SU-DHL-6 (cell line): ENCODE results near the gene LHX2.

Source experiments
- H2AFZ ChIP-seq: fragments of 200-600 bp; sonication (generic); 2 replicates; pipeline ENCODE4 v1.6.1; 2014; ENCODE audit warnings: low read depth, mild to moderate bottlenecking, moderate library complexity, mixed read lengths, antibody characterized with exemption, low read length; ENCODE audit not compliant: severe bottlenecking
- H3F3A ChIP-seq: fragments of 200-600 bp; shearing (Covaris generic); 2 replicates; pipeline ENCODE4 v1.6.0; 2016; ENCODE audit warnings: antibody characterized with exemption, mild to moderate bottlenecking; ENCODE audit not compliant: insufficient read depth
- H3K27ac ChIP-seq: fragments of 200-600 bp; sonication (generic); 2 replicates; pipeline ENCODE4 v1.5.1; 2016; ENCODE audit warnings: low read depth, mild to moderate bottlenecking, low read length, moderate library complexity, mixed read lengths
- H3K27me3 ChIP-seq: fragments of 200-600 bp; sonication (generic), shearing (Covaris generic); 2 replicates; pipeline ENCODE4 v1.6.0; 2014; ENCODE audit warnings: mild to moderate bottlenecking, low read length
- H3K36me3 ChIP-seq: fragments of 200-600 bp; sonication (generic); 2 replicates; pipeline ENCODE4 v1.6.1; 2014; ENCODE audit warnings: mild to moderate bottlenecking, low read length, mixed read lengths
- H3K4me2 ChIP-seq: fragments of 300-600, 200-600 bp; shearing (Covaris generic), sonication (generic); 2 replicates; pipeline ENCODE4 v1.6.0; 2014; ENCODE audit warnings: low read length, low read depth, mild to moderate bottlenecking; ENCODE audit not compliant: poor library complexity, severe bottlenecking
- H3K4me3 ChIP-seq: fragments of 200-600 bp; sonication (generic); 2 replicates; pipeline ENCODE4 v1.5.1; 2014; ENCODE audit warnings: antibody characterized with exemption, low read length, mild to moderate bottlenecking, mixed read lengths; ENCODE audit not compliant: insufficient read depth, poor library complexity, severe bottlenecking
- H3K79me2 ChIP-seq: fragments of 200-600 bp; sonication (generic); 2 replicates; pipeline ENCODE4 v1.6.1; 2014; ENCODE audit warnings: mild to moderate bottlenecking, low read length, moderate library complexity; ENCODE audit not compliant: insufficient read depth
- H3K9ac ChIP-seq: fragments of 200-600 bp; sonication (generic); 2 replicates; pipeline ENCODE4 v1.7.0; 2014; ENCODE audit warnings: mild to moderate bottlenecking, low read length
- H3K9me2 ChIP-seq: fragments of 200-600 bp; sonication (generic); replicated peaks from 2 replicates; pipeline ENCODE4 v1.6.1; 2014; ENCODE audit warnings: low read length; ENCODE audit not compliant: insufficient read depth
- H3K9me3 ChIP-seq: fragments of 200-600 bp; sonication (generic); 2 replicates; pipeline ENCODE4 v1.6.1; 2014; ENCODE audit warnings: low read length, mixed read lengths; ENCODE audit not compliant: insufficient read depth
- H4K20me1 ChIP-seq: fragments of 200-600 bp; sonication (generic); 2 replicates; pipeline ENCODE4 v1.6.1; 2014; ENCODE audit warnings: low read depth, mild to moderate bottlenecking, antibody characterized with exemption, low read length, moderate library complexity, mixed read lengths
- CTCF ChIP-seq: fragments of 200-600 bp; sonication (generic); IDR thresholded peaks from one replicate; pipeline ENCODE4 v1.5.1; 2017; ENCODE audit warnings: antibody characterized with exemption, mild to moderate bottlenecking, low read length, moderate library complexity; ENCODE audit not compliant: insufficient read depth, poor library complexity, severe bottlenecking
- EZH2phosphoT487 ChIP-seq: fragments of 200-600 bp; sonication (generic), shearing (Covaris generic); conservative IDR thresholded peaks from 2 replicates; pipeline ENCODE4 v1.6.1; 2018; ENCODE audit warnings: mild to moderate bottlenecking, antibody characterized with exemption, low read length, moderate library complexity, mixed read lengths

The LHX2 gene

GRCh38 chr9:124015661-124016131 is 4.1 kb downstream of the LHX2 start:
- Histone ChIP-seq H3K9ac (no peak overlapping the region), H4K20me1 (no peaks in the 10 kb centered on the region), H3F3A (no peaks in the 10 kb centered on the region), H3K9me2 (no peaks in the 10 kb centered on the region), H2AFZ (no peak overlapping the region), H3K36me3 (no peaks in the 10 kb centered on the region), H3K79me2 (no peaks in the 10 kb centered on the region), H3K9me3 (no peaks in the 10 kb centered on the region), H3K4me2 (no peak overlapping the region), H3K4me3 (no peak overlapping the region), H3K27ac (no peak overlapping the region), H3K27me3 (no peaks in the 10 kb centered on the region)
- no peak for TF ChIP-seq CTCF
- no peak for TF ChIP-seq EZH2phosphoT487

GRCh38 chr9:124016175-124017050 is 4.8 kb downstream of the LHX2 start:
- no peaks in the 10 kb centered on the region for H3F3A ChIP-seq
- H3K27me3 ChIP-seq: no peaks in the 10 kb centered on the region
- H3K4me3 ChIP-seq: no peak overlapping the region
- H3K9me2 ChIP-seq: no peaks in the 10 kb centered on the region
- no peak overlapping the region for H3K4me2 ChIP-seq
- no peak overlapping the region for H2AFZ ChIP-seq
- no peak overlapping the region for H3K27ac ChIP-seq
- H3K9ac ChIP-seq: no peak overlapping the region
- H4K20me1 ChIP-seq: no peaks in the 10 kb centered on the region
- no peaks in the 10 kb centered on the region for H3K9me3 ChIP-seq
- H3K79me2 ChIP-seq: no peaks in the 10 kb centered on the region
- TF ChIP-seq EZH2phosphoT487 (no peak), CTCF (no peak)
- H3K36me3 ChIP-seq: no peaks in the 10 kb centered on the region

- Histone ChIP-seq H3F3A (no peaks in the 10 kb centered on the region), H3K9ac (no peak overlapping the region), H3K36me3 (no peaks in the 10 kb centered on the region), H3K9me3 (no peaks in the 10 kb centered on the region), H3K27ac (no peak overlapping the region), H3K79me2 (no peaks in the 10 kb centered on the region), H3K4me2 (no peak overlapping the region), H3K9me2 (no peaks in the 10 kb centered on the region), H2AFZ (no peak overlapping the region), H4K20me1 (no peaks in the 10 kb centered on the region), H3K4me3 (no peak overlapping the region), H3K27me3 (no peaks in the 10 kb centered on the region)
- TF ChIP-seq EZH2phosphoT487 (no peak), CTCF (no peak)
Measured at GRCh38 chr9:124017051-124017928, 5.7 kb downstream of the LHX2 start.
